ENCODE measurements around the gene STAB2.

- TF ChIP-seq, protein P1, sequence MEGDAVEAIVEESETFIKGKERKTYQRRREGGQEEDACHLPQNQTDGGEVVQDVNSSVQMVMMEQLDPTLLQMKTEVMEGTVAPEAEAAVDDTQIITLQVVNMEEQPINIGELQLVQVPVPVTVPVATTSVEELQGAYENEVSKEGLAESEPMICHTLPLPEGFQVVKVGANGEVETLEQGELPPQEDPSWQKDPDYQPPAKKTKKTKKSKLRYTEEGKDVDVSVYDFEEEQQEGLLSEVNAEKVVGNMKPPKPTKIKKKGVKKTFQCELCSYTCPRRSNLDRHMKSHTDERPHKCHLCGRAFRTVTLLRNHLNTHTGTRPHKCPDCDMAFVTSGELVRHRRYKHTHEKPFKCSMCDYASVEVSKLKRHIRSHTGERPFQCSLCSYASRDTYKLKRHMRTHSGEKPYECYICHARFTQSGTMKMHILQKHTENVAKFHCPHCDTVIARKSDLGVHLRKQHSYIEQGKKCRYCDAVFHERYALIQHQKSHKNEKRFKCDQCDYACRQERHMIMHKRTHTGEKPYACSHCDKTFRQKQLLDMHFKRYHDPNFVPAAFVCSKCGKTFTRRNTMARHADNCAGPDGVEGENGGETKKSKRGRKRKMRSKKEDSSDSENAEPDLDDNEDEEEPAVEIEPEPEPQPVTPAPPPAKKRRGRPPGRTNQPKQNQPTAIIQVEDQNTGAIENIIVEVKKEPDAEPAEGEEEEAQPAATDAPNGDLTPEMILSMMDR (IDR thresholded peaks at IDR 0.05): no peak
- TF ChIP-seq ZFX (IDR thresholded peaks at IDR 0.05; ENCODE audit: borderline replicate concordance): no peak
These were observed 178.2 kb downstream of the STAB2 start for GRCh38 chr12:103765322-103765721.
